Colonic mucosa (tissue), 4 donors: Measurements from ENCODE around the gene POU2AF3. TPM values are rescaled to one million over a fixed set of nuclear protein-coding genes. Genes with fewer than 3 reads are reported as not detected.

ENCODE experiments used
- DNase-seq: peaks from one replicate; pipeline ENCODE4 v3.0.0-alpha.2; 2020
- H3K27ac ChIP-seq: fragments of 200-600 bp; one replicate; pipeline ENCODE4 v1.8.0; 2021
- H3K27me3 ChIP-seq: fragments of 200-600 bp; one replicate; pipeline ENCODE4 v1.8.0; 2021
- H3K36me3 ChIP-seq: fragments of 200-600 bp; one replicate; pipeline ENCODE4 v1.8.0; 2021
- H3K4me1 ChIP-seq: fragments of 200-600 bp; one replicate; pipeline ENCODE4 v1.8.0; 2021; ENCODE audit warnings: mild to moderate bottlenecking
- H3K4me3 ChIP-seq: fragments of 200-600 bp; one replicate; pipeline ENCODE4 v1.8.0; 2021
- H3K9ac ChIP-seq, 2 donors: one replicate each; pipeline ENCODE4 v1.7.0; 2013; ENCODE audit warnings: control low read depth in 2 of 2, low read depth in 2 of 2, low read length in 2 of 2
- H3K9me3 ChIP-seq: fragments of 200-600 bp; one replicate; pipeline ENCODE4 v1.8.0; 2021
- CTCF ChIP-seq: fragments of 200-600 bp; IDR thresholded peaks from one replicate; pipeline ENCODE4 v1.8.0; 2022; ENCODE audit warnings: antibody characterized with exemption, mild to moderate bottlenecking
- intact Hi-C: fragments of 100-400 bp; cut with DNase I; formaldehyde crosslinking; loops from one replicate; pipeline ENCODE4 v1.14.1; 2022
- total RNA-seq, 2 donors: library from RNA; stranded (reverse); fragmentation: NEBNext Ultra II Directional in 1 of 2; extraction: Animal tissue kit (Norgen Biotek cat#: 25700) in 1 of 2; gene quantifications; one replicate each; pipeline ENCODE4 v1.2.1, GENCODE V29; 2021
- donor health status: healthy.
- donor health status: DM: no; HTN: no; CAD: no.
- donor health status: DM: no; HTN: no; CAD: no.

POU2AF3 gene
- 1 to 10 TPM; 4.5 to 7.9 TPM for total RNA-seq

GRCh38 chr11:111298413-111299100, at the start of gene POU2AF3:
Gene POU2AF3 (plus strand): TSS chr11:111298546. CDS start chr11:111298582, 36 bp downstream.
- H3K27me3 ChIP-seq, result no peaks in the 10 kb centered on the region
- no peak for DNase-seq
- intact Hi-C loops, result loop anchor here (5.0 kb wide), 1 partner anchor 124 kb away; no protein-coding TSS in a partner anchor
- no peak for TF ChIP-seq CTCF
- no peaks in the 10 kb centered on the region for H3K36me3 ChIP-seq
- H3K27ac ChIP-seq, result peak within 1 kb of the TSS; percentile 60
- H3K9me3 ChIP-seq, result no peaks in the 10 kb centered on the region
- H3K4me3 ChIP-seq, result peak within 1 kb of the TSS; percentile 67
- H3K9ac ChIP-seq, result peak within 1 kb of the TSS; percentile 84 to 91
- peaks cover 5% of the 10 kb centered on the region for H3K4me1 ChIP-seq

DNA sequence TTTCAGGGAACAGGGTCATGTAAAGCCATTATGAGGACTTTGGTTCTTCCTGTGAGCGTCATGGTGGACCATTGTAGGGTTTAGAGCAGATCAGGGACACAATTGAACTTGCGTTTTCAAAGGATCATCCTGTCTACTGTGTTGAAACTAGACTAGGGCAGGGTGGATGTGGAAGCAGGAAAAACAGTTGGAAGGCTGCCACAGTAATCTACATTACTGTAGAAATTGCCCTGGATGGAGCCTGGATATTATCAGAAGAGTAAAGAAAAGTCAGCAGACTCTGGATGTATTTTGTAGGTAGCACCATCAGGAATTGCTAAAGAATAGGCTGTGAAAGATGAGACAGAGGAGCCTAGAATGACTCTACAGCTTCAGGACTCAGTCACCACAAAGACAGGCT, 47.4 kb upstream of the POU2AF3 start:
- Histone ChIP-seq H3K36me3 (no peaks in the 10 kb centered on the region), H3K4me3 (no peak overlapping the region), H3K9ac (no peak overlapping the region), H3K9me3 (no peaks in the 10 kb centered on the region), H3K4me1 (no peaks in the 10 kb centered on the region), H3K27ac (no peak overlapping the region), H3K27me3 (no peaks in the 10 kb centered on the region)
- no peak for DNase-seq
- TF ChIP-seq CTCF, result no peak
- intact Hi-C loops, result no loop called here

GRCh38 chr11:111253131-111253530, 45.2 kb upstream of the POU2AF3 start:
- Histone ChIP-seq H3K4me3 (no peak overlapping the region), H3K27ac (no peak overlapping the region), H3K9me3 (no peaks in the 10 kb centered on the region), H3K36me3 (no peaks in the 10 kb centered on the region), H3K9ac (no peak overlapping the region), H3K27me3 (no peaks in the 10 kb centered on the region), H3K4me1 (no peaks in the 10 kb centered on the region)
- no peak for DNase-seq
- intact Hi-C loops, result no loop called here
- no peak for TF ChIP-seq CTCF

DNA sequence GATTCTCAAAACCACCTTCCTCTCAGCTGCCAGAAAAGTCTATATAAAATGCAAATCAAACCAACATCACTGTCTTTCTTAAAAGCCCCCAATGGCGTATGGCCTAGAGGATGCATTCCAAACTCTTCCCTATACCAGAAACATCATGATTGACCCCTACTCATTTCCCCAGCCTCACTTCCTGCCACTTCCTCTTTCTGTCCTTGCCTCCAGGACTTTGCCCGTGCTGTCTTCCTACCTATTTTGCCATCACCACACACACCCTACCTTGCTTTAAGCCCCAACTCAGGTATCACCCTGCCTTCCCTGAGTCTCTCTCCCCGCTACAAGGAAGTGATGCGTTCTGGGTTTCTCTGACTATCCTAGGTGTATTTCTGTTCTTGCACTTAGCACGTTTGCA, 44.7 kb upstream of the POU2AF3 start:
- TF ChIP-seq CTCF, result no peak
- H3K4me3 ChIP-seq, result no peak overlapping the region
- H3K27ac ChIP-seq, result no peak overlapping the region
- DNase-seq, result no peak
- intact Hi-C loops, result no loop called here
- no peaks in the 10 kb centered on the region for H3K4me1 ChIP-seq
- no peaks in the 10 kb centered on the region for H3K9me3 ChIP-seq
- no peaks in the 10 kb centered on the region for H3K27me3 ChIP-seq
- no peaks in the 10 kb centered on the region for H3K36me3 ChIP-seq
- no peak overlapping the region for H3K9ac ChIP-seq

DNA sequence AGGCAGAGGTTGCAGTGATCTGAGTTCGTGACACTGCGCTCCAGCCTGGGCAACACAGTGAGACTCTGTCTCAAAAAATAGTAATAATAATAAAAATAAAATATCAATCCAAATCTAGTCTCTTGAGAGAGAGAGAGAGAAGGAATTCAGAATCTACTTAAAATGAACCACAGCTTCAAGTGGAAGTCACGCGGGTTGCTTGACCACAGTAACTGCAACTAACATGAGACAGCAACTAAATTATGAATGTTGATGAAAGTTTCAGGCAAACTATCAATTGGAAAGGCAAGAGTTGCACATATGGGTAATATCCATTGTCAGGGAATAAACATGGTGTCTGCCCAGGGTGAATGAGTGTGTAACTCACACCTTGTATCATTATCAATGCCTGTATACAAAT, 40.3 kb upstream of the POU2AF3 start:
- intact Hi-C loops, result no loop called here
- Histone ChIP-seq H3K9ac (no peak overlapping the region), H3K4me3 (no peak overlapping the region), H3K9me3 (no peaks in the 10 kb centered on the region), H3K4me1 (no peaks in the 10 kb centered on the region), H3K36me3 (no peaks in the 10 kb centered on the region), H3K27ac (no peak overlapping the region), H3K27me3 (no peaks in the 10 kb centered on the region)
- no peak for DNase-seq
- no peak for TF ChIP-seq CTCF
